Activated CD8-positive, alpha-beta memory T cell treated with anti-CD3 and anti-CD28 coated beads for 1 hour (primary cell): Measurements from ENCODE around the gene RINL.
"Not testable (repeated sequence)": the region's sequence is repeated elsewhere in the genome, so short reads cannot be mapped to it uniquely, and the experiment has no call there.

Experiments used
- DNase-seq, 2 donors: peaks; one replicate each; pipeline ENCODE4 v3.0.0-alpha.2; 2020; ENCODE audit warnings: low read depth in 1 of 2; ENCODE audit errors: extremely low read depth in 1 of 2

Gene RINL

GRCh38 chr19:38907227-38907626 is 29.2 kb upstream of the RINL start:
- no peak for DNase-seq

- DNase-seq, result no peak
Measured at GRCh38 chr19:38905620-38906019, 27.5 kb upstream of the RINL start.

GRCh38 chr19:38904581-38905539 is 26.8 kb upstream of the RINL start:
- DNase-seq, result no peak

GRCh38 chr19:38901683-38902082 is 23.6 kb upstream of the RINL start:
- DNase-seq, result no peak

GRCh38 chr19:38900743-38901190 is 22.7 kb upstream of the RINL start:
- no peak for DNase-seq

- no peak for DNase-seq
Measured at GRCh38 chr19:38900202-38900629, 22.1 kb upstream of the RINL start.

- peak; percentile 95 to 100 for DNase-seq
Measured at GRCh38 chr19:38899447-38900201, 21.5 kb upstream of the RINL start, which contains the start of the genes NFKBIB and SIRT2. NFKBIB (plus strand) TSS chr19:38899969; CDS start chr19:38900033, 64 bp downstream. SIRT2 (minus strand) TSS chr19:38899618; CDS start chr19:38899521, 97 bp downstream.

- DNase-seq, result no peak
Measured at GRCh38 chr19:38898788-38899446, 20.8 kb upstream of the RINL start.

- no peak for DNase-seq
Measured at GRCh38 chr19:38894968-38895367, 16.9 kb upstream of the RINL start.

GRCh38 chr19:38893341-38893771 is 15.3 kb upstream of the RINL start:
- no peak for DNase-seq

- DNase-seq, result no peak
Measured at GRCh38 chr19:38892841-38893240, 14.8 kb upstream of the RINL start.

- no peak for DNase-seq
Measured at GRCh38 chr19:38891771-38892170, 13.7 kb upstream of the RINL start.

- DNase-seq, result no peak
Measured at GRCh38 chr19:38890686-38891085, 12.6 kb upstream of the RINL start.

GRCh38 chr19:38889803-38890202 is 11.7 kb upstream of the RINL start:
- no peak for DNase-seq

GRCh38 chr19:38888876-38889275 is 10.8 kb upstream of the RINL start:
- no peak for DNase-seq

- not testable (repeated sequence) for DNase-seq
Measured at GRCh38 chr19:38884691-38885090, 6.6 kb upstream of the RINL start.

GRCh38 chr19:38883286-38883685 is 5.2 kb upstream of the RINL start:
- DNase-seq, result no peak

- no peak for DNase-seq
Measured at GRCh38 chr19:38880882-38881609, 3.0 kb upstream of the RINL start.

GRCh38 chr19:38880076-38880881 is 2.2 kb upstream of the RINL start:
- DNase-seq, result no peak

GRCh38 chr19:38879400-38879751 is 1.3 kb upstream of the RINL start:
- DNase-seq, result no peak
